Activated T-helper 9 cell treated with anti-CD3 and anti-CD28 coated beads, Interleukin-2, amount 50 U/mL, for 16 hours (primary cell): ENCODE results near the gene STAT3.
"Not testable (repeated sequence)": the region's sequence is repeated elsewhere in the genome, so short reads cannot be mapped to it uniquely, and the experiment has no call there.

Experiments
- DNase-seq: peaks from one replicate; pipeline ENCODE4 v3.0.0-alpha.2; 2020; ENCODE audit warnings: low read depth

The STAT3 gene

GRCh38 chr17:42388381-42389134 lies at the start of gene STAT3:
STAT3 (minus strand) TSS chr17:42388442; CDS start chr17:42348516, 39,926 bp downstream.
- peak; percentile 100 for DNase-seq

GRCh38 chr17:42436391-42436790 lies 48.1 kb upstream of the STAT3 start:
- DNase-seq = no peak

GRCh38 chr17:42431758-42432161 lies 43.5 kb upstream of the STAT3 start:
- DNase-seq = no peak

- DNase-seq = no peak
Measured at GRCh38 chr17:42429726-42430447, 41.6 kb upstream of the STAT3 start.

GRCh38 chr17:42428141-42428944 lies 40.1 kb upstream of the STAT3 start:
- DNase-seq = no peak

GRCh38 chr17:42424991-42425610 lies 36.9 kb upstream of the STAT3 start:
- no peak for DNase-seq

- no peak for DNase-seq
Measured at GRCh38 chr17:42423766-42424165, 35.5 kb upstream of the STAT3 start.

- no peak for DNase-seq
Measured at GRCh38 chr17:42422958-42423712, 34.9 kb upstream of the STAT3 start, which contains the start of gene CAVIN1. CAVIN1 (minus strand) TSS chr17:42423256; CDS start chr17:42423097, 159 bp downstream.

GRCh38 chr17:42422412-42422957 lies 34.2 kb upstream of the STAT3 start:
- DNase-seq = peak; percentile 6

- no peak for DNase-seq
Measured at GRCh38 chr17:42421507-42422338, 33.5 kb upstream of the STAT3 start.

- DNase-seq = no peak
Measured at GRCh38 chr17:42421136-42421506, 32.9 kb upstream of the STAT3 start.

GRCh38 chr17:42417981-42418380 lies 29.7 kb upstream of the STAT3 start:
- not testable (repeated sequence) for DNase-seq

GRCh38 chr17:42414704-42415409 lies 26.6 kb upstream of the STAT3 start:
- peak; percentile 20 for DNase-seq

- DNase-seq = no peak
Measured at GRCh38 chr17:42413464-42414040, 25.3 kb upstream of the STAT3 start.

- DNase-seq = no peak
Measured at GRCh38 chr17:42411905-42412679, 23.9 kb upstream of the STAT3 start.

- DNase-seq = no peak
Measured at GRCh38 chr17:42411361-42411760, 23.1 kb upstream of the STAT3 start.

- DNase-seq = no peak
Measured at GRCh38 chr17:42410319-42410685, 22.1 kb upstream of the STAT3 start.
